PC-9 (cell line): ENCODE measurements around the gene THSD7B.

Experiments used
- CTCF ChIP-seq: fragments of 200-600 bp; sonication (generic); conservative IDR thresholded peaks from 2 replicates; pipeline ENCODE4 v1.6.1; 2017; ENCODE audit warnings: mixed run types, antibody characterized with exemption, mild to moderate bottlenecking, moderate library complexity
- EZH2 ChIP-seq: fragments of 200-600 bp; sonication (generic); IDR thresholded peaks from 2 replicates; pipeline ENCODE4 v1.8.0; 2017; ENCODE audit warnings: antibody characterized with exemption, low read depth

GRCh38 chr2:137381731-137382130 lies 616.4 kb downstream of the THSD7B start:
- TF ChIP-seq CTCF (no peak), EZH2 (no peak)
